Activated CD4-positive, CD25-positive, alpha-beta regulatory T cell treated with anti-CD3 and anti-CD28 coated beads, Interleukin-2, amount 50 U/mL, for 72 hours (primary cell): ENCODE data around the gene PIN1.

Experiments
- DNase-seq: peaks from one replicate; pipeline ENCODE4 v3.0.0; 2021

PIN1 gene

GRCh38 chr19:9891609-9892373 lies 56.7 kb downstream of the PIN1 start:
- no peak for DNase-seq
